NCI-H524 (cell line): ENCODE results near the gene LHFPL2.

Source experiments
- DNase-seq, 2 experiments: peaks; one replicate each; lab custom pipeline; 2025; lab: John Stamatoyannopoulos, UW

The LHFPL2 gene

GRCh38 chr5:78544561-78545201 is 103.9 kb downstream of the LHFPL2 start:
- no peak for DNase-seq

DNA sequence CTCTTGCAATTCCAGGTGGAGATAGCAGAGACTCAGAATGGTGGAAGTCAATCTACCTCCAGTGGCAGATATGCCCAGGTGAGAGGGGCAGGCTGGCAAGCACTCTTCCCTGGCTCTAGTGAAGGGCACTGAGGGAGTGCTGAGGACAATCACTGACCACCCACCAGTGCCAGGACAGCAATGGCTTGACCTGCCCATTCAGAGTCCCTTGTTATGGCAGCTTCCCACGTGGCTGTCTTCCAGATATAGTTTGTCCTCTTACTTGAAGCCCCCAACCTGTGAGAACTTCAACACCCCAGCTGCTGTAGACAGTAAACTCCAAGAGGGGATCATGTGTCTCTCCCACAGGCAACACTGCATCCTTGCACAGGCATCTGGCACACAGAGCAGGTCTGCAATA is 104.7 kb downstream of the LHFPL2 start:
- peak in 1 of 2 experiments; percentile 13 for DNase-seq

- DNase-seq = no peak
Measured at GRCh38 chr5:78543292-78543691, 105.3 kb downstream of the LHFPL2 start.

GRCh38 chr5:78542321-78542840 is 106.2 kb downstream of the LHFPL2 start:
- DNase-seq = no peak

GRCh38 chr5:78541086-78541654 is 107.4 kb downstream of the LHFPL2 start:
- no peak for DNase-seq

- DNase-seq = no peak
Measured at GRCh38 chr5:78540335-78541085, 108.1 kb downstream of the LHFPL2 start.

- DNase-seq = no peak
Measured at GRCh38 chr5:78538240-78538850, 110.2 kb downstream of the LHFPL2 start.

DNA sequence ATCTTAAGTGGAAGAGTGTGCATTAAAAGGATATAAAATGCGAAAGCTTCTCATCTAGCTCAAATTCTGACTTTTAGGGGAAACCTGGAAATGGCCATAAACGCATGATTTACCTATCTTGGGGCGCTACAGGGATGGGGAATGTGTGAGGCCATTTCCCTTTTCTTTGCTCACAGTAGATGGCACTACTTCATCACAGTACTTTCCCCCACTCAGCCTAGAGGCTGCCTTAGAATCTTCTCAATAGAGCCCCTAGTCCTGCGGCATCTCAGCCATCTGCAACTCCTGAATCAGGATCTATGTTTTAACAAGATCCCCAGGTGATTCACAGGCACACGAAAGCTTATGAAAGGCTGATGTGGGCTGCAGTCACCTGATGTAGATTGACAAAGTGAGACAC is 110.8 kb downstream of the LHFPL2 start:
- peak; percentile 29 to 68 for DNase-seq

DNA sequence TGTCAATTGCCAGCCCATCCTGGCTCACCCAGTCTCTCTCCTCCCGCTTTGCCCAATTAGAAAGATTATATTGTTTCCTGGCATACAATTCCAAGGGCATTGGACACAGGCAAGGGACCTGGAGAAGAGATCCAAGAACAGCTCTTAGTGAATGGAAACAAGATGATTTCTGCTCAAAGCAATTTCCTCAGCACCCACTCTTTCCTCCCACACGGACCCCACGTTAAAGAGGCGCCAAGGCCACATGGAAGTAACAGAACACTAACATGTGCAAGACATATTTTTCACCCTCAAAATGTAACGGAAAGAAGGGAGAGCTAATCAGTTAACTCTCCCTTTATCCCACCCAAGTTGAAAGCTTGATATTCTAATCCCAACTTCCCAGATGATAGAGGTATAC is 111.2 kb downstream of the LHFPL2 start:
- DNase-seq = no peak

DNA sequence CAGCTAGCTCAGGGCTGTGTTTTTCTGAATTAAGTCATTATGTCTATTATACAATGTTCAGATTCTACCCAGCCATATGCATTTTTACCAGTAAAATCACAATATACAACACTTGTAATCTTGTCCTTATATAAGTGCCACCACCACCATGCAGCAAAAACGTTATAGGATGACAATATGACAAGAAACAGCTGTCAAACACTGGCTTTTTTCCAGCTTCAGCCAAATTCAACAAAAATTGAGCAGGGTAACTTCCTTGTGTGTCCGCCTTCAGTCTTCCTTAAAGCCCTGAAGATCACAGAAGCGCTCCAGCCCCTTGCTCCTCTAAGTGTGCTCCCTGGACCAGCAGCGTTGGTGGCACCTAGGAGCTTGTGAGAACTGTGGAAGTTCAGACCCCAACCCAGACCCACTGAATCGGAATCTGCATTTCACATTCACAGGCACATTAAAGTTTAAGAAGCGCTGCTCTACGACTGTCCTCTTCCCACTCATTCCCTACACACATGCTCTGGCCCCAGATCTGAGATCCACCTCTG is 111.8 kb downstream of the LHFPL2 start:
- no peak for DNase-seq

DNA sequence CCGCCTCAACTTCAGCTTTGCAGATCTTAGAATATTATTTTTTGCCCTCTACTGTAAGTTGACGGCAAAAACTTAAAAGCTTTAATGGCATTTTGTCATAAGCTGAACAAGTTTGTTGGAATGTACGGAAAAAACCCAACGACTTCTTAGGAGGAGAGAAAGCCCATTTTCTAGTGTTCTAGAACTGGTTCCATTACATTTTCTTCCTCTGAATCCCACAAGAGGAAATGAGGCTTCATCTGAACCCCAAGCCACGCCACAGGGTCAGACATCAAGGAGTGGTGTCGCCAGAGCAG is 113.7 kb downstream of the LHFPL2 start:
- no peak for DNase-seq

- no peak for DNase-seq
Measured at GRCh38 chr5:78534148-78534904, 114.2 kb downstream of the LHFPL2 start.

DNA sequence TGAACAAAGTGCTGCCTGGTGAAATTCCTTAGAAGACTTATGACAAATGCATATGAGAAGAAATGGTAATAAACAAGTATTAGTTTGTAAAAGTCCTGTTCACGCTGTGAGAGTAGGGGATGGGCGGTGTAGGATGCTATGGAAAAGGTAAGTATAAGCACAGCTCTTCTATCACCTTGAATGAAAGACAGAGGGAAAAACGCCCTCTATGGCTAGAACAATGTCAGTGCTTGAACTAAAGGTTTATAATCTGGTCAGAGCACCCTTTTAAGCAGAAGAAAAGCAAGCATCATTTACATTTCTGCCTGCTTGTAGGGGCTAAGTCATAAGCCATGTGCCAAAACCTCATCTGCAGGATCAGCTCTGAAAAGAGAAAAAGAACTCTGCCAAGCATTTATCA is 115.2 kb downstream of the LHFPL2 start:
- peak in 1 of 2 experiments; percentile 63 for DNase-seq

GRCh38 chr5:78530342-78531096 is 118.1 kb downstream of the LHFPL2 start:
- no peak for DNase-seq

GRCh38 chr5:78527925-78528324 is 120.6 kb downstream of the LHFPL2 start:
- DNase-seq = no peak

DNA sequence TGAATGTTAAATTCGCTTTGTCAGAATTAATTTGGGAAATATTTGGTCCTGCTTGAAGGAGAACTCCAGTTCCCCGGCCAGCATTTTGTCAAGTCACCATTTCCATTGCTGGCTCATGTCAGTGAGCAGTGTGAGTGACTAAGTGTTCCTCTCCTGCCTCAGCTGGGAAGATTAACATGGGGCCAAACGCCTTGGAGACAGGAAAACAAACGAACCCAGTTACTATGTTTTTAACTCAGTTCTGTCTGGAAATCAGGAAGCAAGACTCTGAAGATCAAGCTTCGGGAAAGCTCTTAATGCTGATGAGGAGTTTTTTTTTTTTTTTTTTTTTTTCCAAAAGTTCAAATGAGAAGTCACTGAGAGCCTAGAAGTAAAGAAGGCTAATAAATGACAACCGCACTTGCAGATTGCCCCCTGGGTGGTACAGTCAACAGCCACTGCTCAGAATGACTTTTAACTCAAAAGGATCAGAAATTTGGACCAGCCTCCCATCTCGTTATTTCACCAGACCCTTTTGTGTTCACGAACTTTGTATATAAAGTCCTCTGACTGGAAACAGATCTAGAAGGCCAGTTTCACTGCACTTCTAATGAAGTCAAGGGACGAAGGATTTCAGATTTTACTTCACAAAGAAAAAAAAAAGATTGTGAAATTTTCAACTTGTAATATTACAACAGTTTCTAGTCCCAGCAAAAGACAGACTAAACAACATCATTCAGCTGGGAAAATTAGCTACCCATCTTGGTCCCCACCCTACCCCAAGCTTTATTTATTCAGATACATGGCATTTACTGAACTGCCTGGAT is 121.3 kb downstream of the LHFPL2 start:
- no peak for DNase-seq

GRCh38 chr5:78526049-78526525 is 122.5 kb downstream of the LHFPL2 start:
- DNase-seq = no peak

DNA sequence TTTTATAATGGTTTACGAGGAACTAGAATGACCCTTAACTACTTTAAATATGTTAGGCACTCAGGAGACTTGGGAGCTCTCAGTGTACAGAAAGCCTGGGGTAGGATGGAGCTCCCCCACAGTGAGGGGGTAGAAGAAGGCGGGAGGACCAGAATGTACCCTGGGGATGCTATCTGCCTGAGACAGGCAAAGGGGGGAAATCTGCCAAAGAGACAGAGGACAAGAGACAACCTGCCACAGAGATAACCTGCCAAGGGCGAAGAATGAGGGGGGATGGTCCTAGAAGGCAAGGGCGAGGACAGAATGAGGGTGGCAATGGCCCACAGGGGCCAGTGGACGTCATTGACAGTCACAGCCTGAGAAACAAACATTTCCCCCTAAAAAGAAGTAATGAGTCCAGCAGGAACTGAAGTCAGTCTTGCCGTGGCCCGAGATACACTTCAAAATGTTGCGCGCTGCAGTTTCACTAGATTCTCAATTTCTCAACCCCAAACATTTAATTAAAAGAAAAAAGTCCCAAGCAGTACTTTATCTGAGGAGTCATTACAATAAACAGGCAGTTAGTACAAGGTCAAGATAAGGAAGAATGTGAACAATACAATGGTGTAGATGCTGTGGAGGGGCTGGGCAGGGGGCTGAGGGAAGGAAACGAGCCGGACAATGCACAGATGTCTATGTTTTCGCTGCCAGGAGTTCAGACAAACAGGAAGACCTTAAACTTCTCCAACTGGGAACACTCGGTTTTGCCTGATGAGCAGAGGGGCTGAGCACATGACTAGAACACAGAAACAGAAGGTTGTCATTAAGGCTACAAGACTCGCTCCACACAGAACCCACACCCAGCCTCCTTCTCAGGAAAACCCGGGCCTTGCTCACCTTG is 125.0 kb downstream of the LHFPL2 start:
- peak in 1 of 2 experiments; percentile 14 for DNase-seq
